SU-DHL-6 (cell line): Measurements from ENCODE around the gene ZNF774.

Source experiments
- H2AFZ ChIP-seq: fragments of 200-600 bp; sonication (generic); 2 replicates; pipeline ENCODE4 v1.6.1; 2014; ENCODE audit warnings: low read depth, mild to moderate bottlenecking, moderate library complexity, mixed read lengths, antibody characterized with exemption, low read length; ENCODE audit not compliant: severe bottlenecking
- H3F3A ChIP-seq: fragments of 200-600 bp; shearing (Covaris generic); 2 replicates; pipeline ENCODE4 v1.6.0; 2016; ENCODE audit warnings: antibody characterized with exemption, mild to moderate bottlenecking; ENCODE audit not compliant: insufficient read depth
- H3K27ac ChIP-seq: fragments of 200-600 bp; sonication (generic); 2 replicates; pipeline ENCODE4 v1.5.1; 2016; ENCODE audit warnings: low read depth, mild to moderate bottlenecking, low read length, moderate library complexity, mixed read lengths
- H3K27me3 ChIP-seq: fragments of 200-600 bp; sonication (generic), shearing (Covaris generic); 2 replicates; pipeline ENCODE4 v1.6.0; 2014; ENCODE audit warnings: mild to moderate bottlenecking, low read length
- H3K36me3 ChIP-seq: fragments of 200-600 bp; sonication (generic); 2 replicates; pipeline ENCODE4 v1.6.1; 2014; ENCODE audit warnings: mild to moderate bottlenecking, low read length, mixed read lengths
- H3K4me2 ChIP-seq: fragments of 300-600, 200-600 bp; shearing (Covaris generic), sonication (generic); 2 replicates; pipeline ENCODE4 v1.6.0; 2014; ENCODE audit warnings: low read length, low read depth, mild to moderate bottlenecking; ENCODE audit not compliant: poor library complexity, severe bottlenecking
- H3K4me3 ChIP-seq: fragments of 200-600 bp; sonication (generic); 2 replicates; pipeline ENCODE4 v1.5.1; 2014; ENCODE audit warnings: antibody characterized with exemption, low read length, mild to moderate bottlenecking, mixed read lengths; ENCODE audit not compliant: insufficient read depth, poor library complexity, severe bottlenecking
- H3K79me2 ChIP-seq: fragments of 200-600 bp; sonication (generic); 2 replicates; pipeline ENCODE4 v1.6.1; 2014; ENCODE audit warnings: mild to moderate bottlenecking, low read length, moderate library complexity; ENCODE audit not compliant: insufficient read depth
- H3K9ac ChIP-seq: fragments of 200-600 bp; sonication (generic); 2 replicates; pipeline ENCODE4 v1.7.0; 2014; ENCODE audit warnings: mild to moderate bottlenecking, low read length
- H3K9me2 ChIP-seq: fragments of 200-600 bp; sonication (generic); replicated peaks from 2 replicates; pipeline ENCODE4 v1.6.1; 2014; ENCODE audit warnings: low read length; ENCODE audit not compliant: insufficient read depth
- H3K9me3 ChIP-seq: fragments of 200-600 bp; sonication (generic); 2 replicates; pipeline ENCODE4 v1.6.1; 2014; ENCODE audit warnings: low read length, mixed read lengths; ENCODE audit not compliant: insufficient read depth
- H4K20me1 ChIP-seq: fragments of 200-600 bp; sonication (generic); 2 replicates; pipeline ENCODE4 v1.6.1; 2014; ENCODE audit warnings: low read depth, mild to moderate bottlenecking, antibody characterized with exemption, low read length, moderate library complexity, mixed read lengths
- CTCF ChIP-seq: fragments of 200-600 bp; sonication (generic); IDR thresholded peaks from one replicate; pipeline ENCODE4 v1.5.1; 2017; ENCODE audit warnings: antibody characterized with exemption, mild to moderate bottlenecking, low read length, moderate library complexity; ENCODE audit not compliant: insufficient read depth, poor library complexity, severe bottlenecking
- EZH2phosphoT487 ChIP-seq: fragments of 200-600 bp; sonication (generic), shearing (Covaris generic); conservative IDR thresholded peaks from 2 replicates; pipeline ENCODE4 v1.6.1; 2018; ENCODE audit warnings: mild to moderate bottlenecking, antibody characterized with exemption, low read length, moderate library complexity, mixed read lengths

ZNF774 gene

GRCh38 chr15:90364251-90364650, 12.2 kb downstream of the ZNF774 start:
- Histone ChIP-seq H3F3A (no peaks in the 10 kb centered on the region), H2AFZ (no peak overlapping the region), H3K9me2 (no peaks in the 10 kb centered on the region), H3K9ac (no peak overlapping the region), H3K4me2 (no peak overlapping the region), H3K79me2 (no peaks in the 10 kb centered on the region), H3K9me3 (no peaks in the 10 kb centered on the region), H3K4me3 (no peak overlapping the region), H3K27ac (no peak overlapping the region), H3K36me3 (no peaks in the 10 kb centered on the region), H4K20me1 (no peaks in the 10 kb centered on the region), H3K27me3 (no peaks in the 10 kb centered on the region)
- TF ChIP-seq CTCF (no peak), EZH2phosphoT487 (no peak)

- no peaks in the 10 kb centered on the region for H3K27me3 ChIP-seq
- H3K27ac ChIP-seq, result no peak overlapping the region
- H3K4me2 ChIP-seq, result no peak overlapping the region
- no peaks in the 10 kb centered on the region for H3K9me3 ChIP-seq
- no peaks in the 10 kb centered on the region for H3K36me3 ChIP-seq
- no peak for TF ChIP-seq EZH2phosphoT487
- TF ChIP-seq CTCF, result no peak
- no peak overlapping the region for H3K4me3 ChIP-seq
- no peaks in the 10 kb centered on the region for H4K20me1 ChIP-seq
- no peak overlapping the region for H3K9ac ChIP-seq
- H3K79me2 ChIP-seq, result no peaks in the 10 kb centered on the region
- H3K9me2 ChIP-seq, result no peaks in the 10 kb centered on the region
- no peaks in the 10 kb centered on the region for H3F3A ChIP-seq
- no peak overlapping the region for H2AFZ ChIP-seq
Observed at GRCh38 chr15:90365414-90366055, 13.5 kb downstream of the ZNF774 start.

DNA sequence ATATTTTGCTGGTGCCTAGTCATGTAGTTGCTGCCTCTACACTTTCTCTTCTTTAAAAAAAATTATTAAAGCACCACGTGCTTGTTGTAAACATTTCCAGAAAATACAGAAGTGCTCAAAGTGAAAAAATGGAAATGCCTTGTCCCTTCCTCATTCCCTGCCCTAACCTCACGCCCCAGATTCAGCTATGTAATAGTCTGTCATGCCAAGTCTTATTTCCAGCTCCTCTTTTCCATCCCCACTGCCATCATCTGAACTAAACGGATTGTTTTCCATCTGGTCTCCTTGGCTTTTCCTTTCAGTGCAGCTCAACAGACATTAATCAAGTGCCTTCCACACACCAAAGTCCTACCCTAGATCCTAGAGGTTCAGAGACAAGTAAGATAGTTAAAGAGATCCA, 15.5 kb downstream of the ZNF774 start:
- Histone ChIP-seq H3K9ac (no peak overlapping the region), H3K79me2 (no peaks in the 10 kb centered on the region), H2AFZ (no peak overlapping the region), H3K4me2 (no peak overlapping the region), H3K36me3 (no peaks in the 10 kb centered on the region), H3K4me3 (no peak overlapping the region), H3K9me3 (no peaks in the 10 kb centered on the region), H3K27ac (no peak overlapping the region), H3K9me2 (no peaks in the 10 kb centered on the region), H3K27me3 (no peaks in the 10 kb centered on the region), H4K20me1 (no peaks in the 10 kb centered on the region), H3F3A (no peaks in the 10 kb centered on the region)
- TF ChIP-seq EZH2phosphoT487 (no peak), CTCF (no peak)
